Activated CD4-positive, alpha-beta T cell treated with anti-CD3 and anti-CD28 coated beads, Interleukin-2, amount 10 ng/mL, durations not matched to agents 24 days and 14 days (primary cell): Measurements from ENCODE around the gene FAM161B. TPM values are rescaled to one million over a fixed set of nuclear protein-coding genes. Genes with fewer than 3 reads are reported as not detected.
"Not testable (repeated sequence)": the region's sequence is repeated elsewhere in the genome, so short reads cannot be mapped to it uniquely, and the experiment has no call there.

ENCODE experiments used
- DNase-seq: peaks from one replicate; pipeline ENCODE4 v3.0.0; 2022
- H3K27ac Mint-ChIP-seq: one replicate; pipeline ENCODE4 v1.8.0; 2022; ENCODE audit warnings: mild to moderate bottlenecking, mixed read lengths
- H3K27me3 Mint-ChIP-seq: one replicate; pipeline ENCODE4 v1.8.0; 2022; ENCODE audit warnings: mixed read lengths
- H3K36me3 Mint-ChIP-seq: one replicate; pipeline ENCODE4 v1.8.0; 2022; ENCODE audit warnings: low read depth, mild to moderate bottlenecking, mixed read lengths
- H3K4me1 Mint-ChIP-seq: one replicate; pipeline ENCODE4 v1.8.0; 2021; ENCODE audit warnings: mixed read lengths
- H3K4me3 Mint-ChIP-seq: one replicate; pipeline ENCODE4 v1.8.0; 2022; ENCODE audit warnings: mild to moderate bottlenecking, moderate library complexity, mixed read lengths
- H3K9me3 Mint-ChIP-seq: one replicate; pipeline ENCODE4 v1.8.0; 2021; ENCODE audit warnings: mixed read lengths
- intact Hi-C: fragments of 100-400 bp; cut with micrococcal nuclease; formaldehyde crosslinking; loops from one replicate; pipeline ENCODE4 v1.15.1; 2023
- total RNA-seq: library from RNA; stranded (reverse); gene quantifications from 2 replicates; pipeline ENCODE4 v1.2.3, GENCODE V29; 2022

Gene FAM161B, protein sequence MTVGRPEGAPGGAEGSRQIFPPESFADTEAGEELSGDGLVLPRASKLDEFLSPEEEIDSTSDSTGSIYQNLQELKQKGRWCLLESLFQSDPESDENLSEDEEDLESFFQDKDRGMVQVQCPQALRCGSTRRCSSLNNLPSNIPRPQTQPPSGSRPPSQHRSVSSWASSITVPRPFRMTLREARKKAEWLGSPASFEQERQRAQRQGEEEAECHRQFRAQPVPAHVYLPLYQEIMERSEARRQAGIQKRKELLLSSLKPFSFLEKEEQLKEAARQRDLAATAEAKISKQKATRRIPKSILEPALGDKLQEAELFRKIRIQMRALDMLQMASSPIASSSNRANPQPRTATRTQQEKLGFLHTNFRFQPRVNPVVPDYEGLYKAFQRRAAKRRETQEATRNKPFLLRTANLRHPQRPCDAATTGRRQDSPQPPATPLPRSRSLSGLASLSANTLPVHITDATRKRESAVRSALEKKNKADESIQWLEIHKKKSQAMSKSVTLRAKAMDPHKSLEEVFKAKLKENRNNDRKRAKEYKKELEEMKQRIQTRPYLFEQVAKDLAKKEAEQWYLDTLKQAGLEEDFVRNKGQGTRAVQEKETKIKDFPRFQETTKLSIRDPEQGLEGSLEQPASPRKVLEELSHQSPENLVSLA
- 0.57 and 0.75 TPM in 2 replicates for total RNA-seq

DNA sequence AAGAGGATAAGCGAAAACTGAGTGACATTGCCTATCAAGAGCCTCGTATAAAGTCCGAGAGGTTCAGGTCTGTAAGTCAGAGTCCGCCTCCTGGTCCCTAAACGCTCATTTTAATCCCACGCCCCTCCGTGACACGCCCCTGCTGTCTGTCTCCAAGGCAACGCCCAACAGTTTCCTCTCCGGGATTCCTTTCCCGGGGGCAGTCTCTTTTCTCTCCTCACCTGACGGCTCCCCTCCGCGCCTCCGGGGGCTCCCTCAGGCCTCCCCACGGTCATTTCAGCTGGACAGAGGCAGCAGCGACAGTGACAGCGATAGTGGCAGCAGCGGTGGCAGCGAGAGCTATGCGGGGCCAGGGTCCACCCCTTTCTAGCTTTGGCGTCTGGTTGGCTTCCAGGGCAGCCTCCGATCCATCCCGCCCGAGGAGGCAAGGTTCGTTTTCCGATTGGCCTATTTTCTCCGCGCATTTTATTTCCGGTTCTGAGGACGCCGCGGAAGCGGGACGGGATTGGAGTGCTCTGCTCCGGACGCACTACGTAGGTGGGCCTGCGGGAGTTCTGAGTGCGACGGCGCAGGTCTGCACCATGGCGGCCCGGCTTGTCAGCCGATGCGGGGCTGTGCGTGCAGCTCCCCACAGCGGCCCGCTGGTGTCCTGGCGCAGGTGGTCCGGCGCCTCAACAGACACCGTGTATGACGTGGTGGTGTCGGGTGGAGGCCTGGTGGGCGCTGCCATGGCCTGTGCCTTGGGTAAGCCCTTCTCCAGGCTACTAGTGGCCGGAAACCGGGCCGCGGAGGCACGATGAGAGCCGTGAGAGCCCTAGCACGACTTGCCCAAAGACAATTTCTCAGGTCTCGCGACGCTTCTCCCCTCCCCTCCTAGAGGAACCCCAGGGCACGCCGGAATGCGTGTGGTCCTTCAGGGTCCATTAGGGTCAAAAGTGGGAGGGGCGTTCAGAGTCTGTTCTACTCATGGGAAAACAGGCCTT, at the start of gene FAM161B, which contains the start of gene COQ6:
Gene FAM161B, minus strand, starts transcription at position 343 of the 983 bp plus-strand sequence. Its CDS starts 68 bp downstream, at position 275.
Gene COQ6, plus strand, starts transcription at position 551 of the 983 bp plus-strand sequence. Its CDS starts 31 bp downstream, at position 582.
- Mint-ChIP-seq H3K4me1 (peaks cover 9% of the 10 kb centered on the region), H3K27ac (peak within 1 kb of the TSS; percentile 92), H3K36me3 (peaks cover 6% of the 10 kb centered on the region), H3K9me3 (no peaks in the 10 kb centered on the region), H3K4me3 (peak within 1 kb of the TSS; percentile 99), H3K27me3 (no peaks in the 10 kb centered on the region)
- intact Hi-C loops, result loop anchor here (1.0 to 5.0 kb wide), 4 partner anchors 63 to 208 kb away; partner anchors contain the start of genes ALDH6A1, BBOF1, ENTPD5 and LIN52
- peak; percentile 98 for DNase-seq

DNA sequence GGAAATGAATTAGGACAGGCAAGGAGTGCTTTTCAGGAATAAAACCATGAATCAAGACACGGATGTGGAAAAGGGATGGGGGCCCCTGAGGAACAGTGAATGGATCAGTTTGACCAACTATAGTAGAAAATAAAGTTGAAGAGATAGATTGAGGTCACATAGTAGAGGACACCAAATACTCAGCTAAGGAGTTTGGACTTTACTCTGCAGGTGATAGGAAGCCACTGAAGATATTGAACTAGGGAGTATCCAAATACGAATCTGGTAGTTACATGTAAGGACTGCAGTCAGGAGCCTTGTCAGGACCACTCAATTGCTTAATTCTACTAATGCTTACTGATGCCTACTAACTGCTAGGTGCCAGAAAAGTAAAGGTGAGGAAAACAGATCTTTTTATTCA, 48.8 kb upstream of the FAM161B start:
- no peak for DNase-seq
- Mint-ChIP-seq H3K4me3 (no peak overlapping the region), H3K27ac (no peak overlapping the region), H3K9me3 (no peaks in the 10 kb centered on the region), H3K27me3 (no peaks in the 10 kb centered on the region), H3K36me3 (peaks cover 7% of the 10 kb centered on the region), H3K4me1 (no peaks in the 10 kb centered on the region)
- intact Hi-C loops, result no loop called here

- Mint-ChIP-seq H3K4me3 (no peak overlapping the region), H3K4me1 (no peaks in the 10 kb centered on the region), H3K27ac (no peak overlapping the region), H3K36me3 (peaks cover 3% of the 10 kb centered on the region), H3K27me3 (no peaks in the 10 kb centered on the region), H3K9me3 (no peaks in the 10 kb centered on the region)
- no peak for DNase-seq
- intact Hi-C loops, result no loop called here
Measured at GRCh38 chr14:73997944-73998447, 48.1 kb upstream of the FAM161B start.

GRCh38 chr14:73997108-73997943, 47.4 kb upstream of the FAM161B start:
- Mint-ChIP-seq H3K27me3 (no peaks in the 10 kb centered on the region), H3K4me3 (no peak overlapping the region), H3K36me3 (no peaks in the 10 kb centered on the region), H3K27ac (no peak overlapping the region), H3K4me1 (no peaks in the 10 kb centered on the region), H3K9me3 (no peaks in the 10 kb centered on the region)
- DNase-seq, result no peak
- intact Hi-C loops, result no loop called here

DNA sequence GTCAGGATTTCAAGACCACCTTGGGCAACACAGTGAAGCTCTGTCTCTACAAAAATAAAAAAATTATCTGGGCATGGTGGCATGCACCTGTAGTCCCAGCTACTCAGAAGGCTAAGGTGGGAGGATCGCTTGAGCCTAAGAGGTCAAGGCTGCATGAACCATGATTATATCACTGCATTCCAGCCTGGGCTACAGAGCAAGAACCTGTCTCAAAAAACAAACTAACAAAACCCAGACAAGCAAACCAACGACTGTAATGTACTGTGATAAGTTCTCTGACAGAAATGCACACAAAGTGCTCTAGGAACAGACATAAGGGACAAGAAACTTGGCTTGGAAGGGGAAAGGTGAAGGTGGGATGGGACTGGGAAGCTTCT, 46.8 kb upstream of the FAM161B start:
- Mint-ChIP-seq H3K27me3 (no peaks in the 10 kb centered on the region), H3K4me1 (no peaks in the 10 kb centered on the region), H3K27ac (no peak overlapping the region), H3K9me3 (no peaks in the 10 kb centered on the region), H3K36me3 (no peaks in the 10 kb centered on the region), H3K4me3 (no peak overlapping the region)
- DNase-seq, result no peak
- intact Hi-C loops, result no loop called here

DNA sequence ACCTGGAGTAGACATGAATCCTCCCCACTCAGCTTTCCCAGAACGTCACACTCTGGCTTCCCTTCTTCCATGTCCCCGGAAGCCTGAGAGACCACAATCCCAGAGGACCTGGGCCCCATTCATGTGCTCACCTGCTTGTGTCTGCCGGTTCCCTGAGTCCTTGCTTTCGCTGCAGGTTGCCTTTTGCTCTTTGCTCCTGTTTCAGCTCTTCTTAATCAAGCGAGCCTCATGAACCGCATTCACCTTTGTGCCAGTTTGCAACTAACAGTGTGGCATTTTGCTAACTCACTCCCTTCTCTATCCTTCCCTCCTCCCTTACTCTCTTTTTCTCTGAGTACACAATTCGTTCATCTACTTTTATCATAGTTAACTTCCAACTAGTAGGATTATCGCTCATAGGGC, 46.1 kb upstream of the FAM161B start:
- Mint-ChIP-seq H3K27ac (no peak overlapping the region), H3K27me3 (no peaks in the 10 kb centered on the region), H3K4me3 (no peak overlapping the region), H3K9me3 (no peaks in the 10 kb centered on the region), H3K4me1 (no peaks in the 10 kb centered on the region), H3K36me3 (no peaks in the 10 kb centered on the region)
- no peak for DNase-seq
- intact Hi-C loops, result no loop called here

DNA sequence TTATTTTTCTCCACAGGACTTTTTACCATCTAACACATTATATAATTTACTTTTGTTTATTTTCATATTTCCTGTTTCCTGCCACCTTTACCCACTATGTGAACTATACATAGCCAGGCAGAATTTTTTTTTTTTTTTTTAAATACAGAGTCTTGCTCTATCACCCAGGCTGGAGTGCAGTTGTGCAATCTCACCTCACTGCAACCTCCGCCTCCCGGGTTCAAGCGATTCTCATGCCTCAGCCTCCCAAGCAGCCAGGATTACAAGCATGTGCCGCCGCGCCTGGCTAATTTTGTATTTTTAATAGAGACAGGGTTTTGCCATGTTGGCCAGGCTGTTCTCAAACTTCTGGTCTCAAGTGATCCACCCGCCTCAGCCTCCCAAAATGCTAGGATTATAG, 45.0 kb upstream of the FAM161B start:
- H3K4me1 Mint-ChIP-seq, H3K27me3 Mint-ChIP-seq, intact Hi-C loops: not testable (repeated sequence)

DNA sequence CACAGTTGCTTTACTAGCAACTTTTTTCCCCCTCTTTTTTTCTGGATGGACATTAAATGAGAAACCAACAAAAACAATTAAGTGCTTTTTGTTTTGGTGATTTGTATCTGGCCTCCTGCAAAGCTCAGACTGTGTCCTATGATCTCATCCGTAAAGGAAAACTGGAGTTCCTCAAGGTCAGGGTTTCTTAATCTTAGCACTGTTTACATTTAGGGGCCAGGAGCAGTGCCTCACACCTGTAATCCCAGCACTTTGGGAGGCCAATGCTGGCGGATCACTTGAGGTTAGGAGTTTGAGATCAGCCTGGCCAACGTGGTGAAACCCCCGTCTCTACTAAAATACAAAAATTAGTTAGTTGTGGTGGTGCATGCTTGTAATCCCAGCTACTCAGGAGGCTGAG, 41.2 kb upstream of the FAM161B start:
- H3K9me3 Mint-ChIP-seq, result no peaks in the 10 kb centered on the region
- no peak overlapping the region for H3K4me3 Mint-ChIP-seq
- DNase-seq, result no peak
- no peaks in the 10 kb centered on the region for H3K4me1 Mint-ChIP-seq
- intact Hi-C loops, result no loop called here
- no peak overlapping the region for H3K27ac Mint-ChIP-seq
- H3K27me3 Mint-ChIP-seq, result no peaks in the 10 kb centered on the region
- H3K36me3 Mint-ChIP-seq, result peaks cover 4% of the 10 kb centered on the region

More for the DNA sequence above, 45.0 kb upstream of the FAM161B start:
- not testable (repeated sequence) for H3K9me3 Mint-ChIP-seq, H3K4me3 Mint-ChIP-seq, DNase-seq, H3K36me3 Mint-ChIP-seq, H3K27ac Mint-ChIP-seq

DNA sequence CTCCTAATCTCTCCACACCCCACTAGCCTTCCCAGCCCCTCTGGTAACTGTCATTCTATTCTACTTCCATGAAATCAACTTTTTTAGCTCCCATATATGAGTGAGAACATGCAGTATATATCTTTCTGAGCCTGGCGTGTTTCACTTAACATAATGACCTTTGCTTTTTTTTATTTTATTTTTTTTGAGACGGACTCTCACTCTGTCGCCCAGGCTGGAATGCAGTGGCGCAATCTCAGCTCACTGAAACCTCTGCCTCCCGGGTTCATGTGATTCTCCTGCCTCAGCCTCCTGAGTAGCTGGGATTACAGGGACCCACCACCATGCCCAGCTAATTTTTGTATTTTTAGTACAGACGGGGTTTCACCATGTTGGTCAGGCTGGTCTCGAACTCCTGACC, 38.8 kb upstream of the FAM161B start:
- DNase-seq, H3K9me3 Mint-ChIP-seq, intact Hi-C loops, H3K27me3 Mint-ChIP-seq, H3K4me3 Mint-ChIP-seq, H3K27ac Mint-ChIP-seq, H3K4me1 Mint-ChIP-seq: not testable (repeated sequence)
- H3K36me3 Mint-ChIP-seq, result peaks cover 15% of the 10 kb centered on the region

GRCh38 chr14:73988065-73988464, 38.2 kb upstream of the FAM161B start:
- Mint-ChIP-seq H3K9me3 (no peaks in the 10 kb centered on the region), H3K27me3 (no peaks in the 10 kb centered on the region), H3K4me1 (no peaks in the 10 kb centered on the region), H3K36me3 (peaks cover 15% of the 10 kb centered on the region), H3K4me3 (no peak overlapping the region), H3K27ac (no peak overlapping the region)
- DNase-seq, result no peak
- intact Hi-C loops, result no loop called here

GRCh38 chr14:73977896-73978295, 28.0 kb upstream of the FAM161B start:
- Mint-ChIP-seq H3K27ac (no peak overlapping the region), H3K4me3 (no peak overlapping the region)
- intact Hi-C loops, result no loop called here

DNA sequence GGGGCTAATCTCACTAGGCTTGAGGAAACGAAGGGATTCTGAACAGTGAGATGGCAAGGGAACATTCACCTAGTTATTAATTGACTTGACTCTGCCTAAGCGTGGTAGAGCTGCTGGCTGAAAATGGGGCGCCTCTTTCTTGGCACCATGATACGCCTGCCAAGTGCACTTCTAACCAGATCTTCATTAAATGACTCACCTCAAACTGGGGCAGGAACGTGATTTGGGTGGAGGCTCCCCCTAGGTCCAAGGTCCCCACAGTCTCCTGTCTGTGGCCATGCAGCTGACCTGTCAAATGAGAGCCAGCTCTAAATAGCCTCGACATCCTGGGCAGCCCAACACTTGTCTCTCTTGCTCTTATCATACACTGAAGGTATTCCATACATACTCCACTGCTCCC, 26.2 kb upstream of the FAM161B start:
- no peak for DNase-seq
- H3K4me1 Mint-ChIP-seq, result no peaks in the 10 kb centered on the region
- no peaks in the 10 kb centered on the region for H3K27me3 Mint-ChIP-seq
- no peak overlapping the region for H3K4me3 Mint-ChIP-seq
- H3K36me3 Mint-ChIP-seq, result peaks cover 8% of the 10 kb centered on the region
- no peaks in the 10 kb centered on the region for H3K9me3 Mint-ChIP-seq
- no peak overlapping the region for H3K27ac Mint-ChIP-seq
- intact Hi-C loops, result no loop called here

More at GRCh38 chr14:73977896-73978295, 28.0 kb upstream of the FAM161B start:
- Mint-ChIP-seq H3K27me3 (no peaks in the 10 kb centered on the region), H3K36me3 (peaks cover 6% of the 10 kb centered on the region), H3K9me3 (no peaks in the 10 kb centered on the region), H3K4me1 (no peaks in the 10 kb centered on the region)
- no peak for DNase-seq

DNA sequence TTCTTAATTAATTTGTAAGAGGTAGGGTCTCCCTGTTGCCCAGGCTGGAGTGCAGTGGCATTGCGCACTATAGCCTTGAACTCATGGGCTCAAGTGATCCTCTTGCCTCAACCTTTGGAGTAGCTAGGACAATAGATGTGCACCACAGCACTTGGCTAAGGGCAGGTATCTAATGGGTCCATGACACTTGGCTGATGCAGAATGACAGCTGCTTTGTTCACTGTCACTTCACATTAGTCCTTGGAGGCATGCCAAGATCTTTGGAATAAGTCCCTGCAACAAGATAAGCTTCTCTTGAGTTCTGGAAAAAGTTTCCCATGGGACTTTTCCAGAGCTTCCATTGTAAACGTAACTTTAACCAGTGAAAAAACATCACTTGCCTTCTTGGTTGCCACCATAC, 23.6 kb upstream of the FAM161B start:
- H3K36me3 Mint-ChIP-seq, result peaks cover 15% of the 10 kb centered on the region
- no peaks in the 10 kb centered on the region for H3K27me3 Mint-ChIP-seq
- H3K27ac Mint-ChIP-seq, result no peak overlapping the region
- intact Hi-C loops, result no loop called here
- H3K4me1 Mint-ChIP-seq, result no peaks in the 10 kb centered on the region
- no peak overlapping the region for H3K4me3 Mint-ChIP-seq
- DNase-seq, result no peak
- no peaks in the 10 kb centered on the region for H3K9me3 Mint-ChIP-seq
